IMR-90 (cell line): Measurements from ENCODE around the gene FLOT2. TPM values are rescaled to one million over a fixed set of nuclear protein-coding genes. Genes with fewer than 3 reads are reported as not detected.

Experiments
- ATAC-seq: fragments of 200-7000 bp; cut with Tn5 transposase; 2 replicates; pipeline ENCODE4 v1.9.1; 2020; ENCODE audit warnings: low read depth, mild to moderate bottlenecking, moderate library complexity
- BruUV-seq: library from RNA; stranded (reverse); fragments of 400-500 nt; replicated peaks from 2 replicates; lab custom pipeline; 2021; lab: Mats Ljungman, UMichigan
- CTCF ChIA-PET: fragments of 300-600 bp; formaldehyde crosslinking; extraction: SDS; loops from one replicate; lab custom pipeline; 2021; ENCODE audit warnings: antibody characterized with exemption; lab: Yijun Ruan, JAX
- POLR2A ChIA-PET: fragments of 300-600 bp; sonication (Branson Sonifier 250); formaldehyde crosslinking; loops from one replicate; lab custom pipeline; 2022; ENCODE audit warnings: antibody characterized with exemption; ENCODE audit not compliant: unreplicated experiment; lab: Charles Lee
- DNase-seq: peaks from one replicate; pipeline ENCODE4 v3.0.0; 2013
- H2AFZ ChIP-seq: replicated peaks from 2 replicates; pipeline ENCODE3; 2013; ENCODE audit warnings: low read length, mild to moderate bottlenecking; ENCODE audit not compliant: poor library complexity
- H2AK5ac ChIP-seq: 2 replicates; pipeline ENCODE4 v1.6.1; 2013; ENCODE audit warnings: low read depth, low read length, inconsistent platforms
- H2AK9ac ChIP-seq: replicated peaks from 2 replicates; pipeline ENCODE3; 2013; ENCODE audit warnings: mild to moderate bottlenecking, low read depth, low read length, moderate library complexity; ENCODE audit not compliant: poor library complexity
- H2BK120ac ChIP-seq: 2 replicates; pipeline ENCODE4 v1.6.1; 2013; ENCODE audit warnings: low read depth, low read length, inconsistent platforms
- H2BK15ac ChIP-seq: 3 replicates; pipeline ENCODE4 v1.6.1; 2013; ENCODE audit warnings: low read depth, low read length, inconsistent platforms
- H2BK20ac ChIP-seq: 2 replicates; pipeline ENCODE4 v1.6.1; 2013; ENCODE audit warnings: low read depth, mild to moderate bottlenecking, inconsistent platforms, low read length, moderate library complexity
- H2BK5ac ChIP-seq: 2 replicates; pipeline ENCODE4 v1.6.1; 2013; ENCODE audit warnings: mild to moderate bottlenecking, low read depth, low read length, inconsistent platforms; ENCODE audit not compliant: poor library complexity, severe bottlenecking
- H3K14ac ChIP-seq: replicated peaks from 2 replicates; pipeline ENCODE4 v1.6.1; 2013; ENCODE audit warnings: low read depth, low read length, inconsistent platforms
- H3K18ac ChIP-seq: 2 replicates; pipeline ENCODE4 v1.6.1; 2013; ENCODE audit warnings: low read depth, low read length, control low read depth
- H3K23ac ChIP-seq: 2 replicates; pipeline ENCODE4 v1.6.1; 2013; ENCODE audit warnings: low read depth, low read length, inconsistent platforms
- H3K27ac ChIP-seq: 2 replicates; pipeline ENCODE4 v1.5.1; 2013; ENCODE audit warnings: mild to moderate bottlenecking, control low read depth, low read length; ENCODE audit not compliant: insufficient read depth
- H3K27me3 ChIP-seq: 2 replicates; pipeline ENCODE4 v1.6.1; 2013; ENCODE audit warnings: low read length; ENCODE audit not compliant: control insufficient read depth, insufficient read depth
- H3K36me3 ChIP-seq: 2 replicates; pipeline ENCODE4 v1.6.1; 2013; ENCODE audit warnings: low read length, mixed read lengths; ENCODE audit not compliant: control insufficient read depth, insufficient read depth
- H3K4ac ChIP-seq: 2 replicates; pipeline ENCODE4 v1.6.1; 2013; ENCODE audit warnings: low read depth, low read length, inconsistent platforms
- H3K4me1 ChIP-seq: 2 replicates; pipeline ENCODE4 v1.6.1; 2013; ENCODE audit warnings: low read length, mixed read lengths; ENCODE audit not compliant: control insufficient read depth, insufficient read depth
- H3K4me2 ChIP-seq: 2 replicates; pipeline ENCODE4 v1.6.1; 2013; ENCODE audit warnings: low read depth, mild to moderate bottlenecking, control low read depth, low read length, moderate library complexity
- H3K4me3 ChIP-seq: 2 replicates; pipeline ENCODE4 v1.5.1; 2013; ENCODE audit warnings: low read depth, mild to moderate bottlenecking, control low read depth, low read length, moderate library complexity; ENCODE audit not compliant: insufficient read depth
- H3K56ac ChIP-seq: 2 replicates; pipeline ENCODE4 v1.6.1; 2013; ENCODE audit warnings: low read length, inconsistent platforms; ENCODE audit not compliant: insufficient read depth; ENCODE audit errors: extremely low read depth
- H3K79me1 ChIP-seq, 2 experiments: 2 replicates each; pipeline ENCODE4 v1.6.1; 2013; ENCODE audit warnings: low read length in 2 of 2, inconsistent platforms in 1 of 2, low read depth in 1 of 2
- H3K9ac ChIP-seq: 2 replicates; pipeline ENCODE4 v1.6.1; 2013; ENCODE audit warnings: low read depth, low read length, control low read depth
- H3K9me1 ChIP-seq: 2 replicates; pipeline ENCODE4 v1.6.1; 2013; ENCODE audit warnings: low read length, inconsistent platforms; ENCODE audit not compliant: insufficient read depth
- H3K9me3 ChIP-seq: 2 replicates; pipeline ENCODE4 v1.6.1; 2013; ENCODE audit warnings: low read length; ENCODE audit not compliant: control insufficient read depth, insufficient read depth
- H4K20me1 ChIP-seq: 2 replicates; pipeline ENCODE4 v1.6.1; 2013; ENCODE audit warnings: low read length, inconsistent platforms; ENCODE audit not compliant: insufficient read depth
- H4K5ac ChIP-seq: 2 replicates; pipeline ENCODE4 v1.6.1; 2013; ENCODE audit warnings: mild to moderate bottlenecking, low read depth, low read length, control low read depth
- H4K8ac ChIP-seq, 2 experiments: 2 replicates each; pipeline ENCODE4 v1.6.1; 2013; ENCODE audit warnings: low read depth in 2 of 2, low read length in 2 of 2, control low read depth in 1 of 2, inconsistent platforms in 1 of 2
- H4K91ac ChIP-seq: 2 replicates; pipeline ENCODE4 v1.6.1; 2013; ENCODE audit warnings: low read depth, low read length, inconsistent platforms; ENCODE audit not compliant: insufficient read depth
- BHLHE40 ChIP-seq: fragments of 150-350 bp; IDR thresholded peaks from 2 replicates; pipeline ENCODE4 v1.6.1; 2016; ENCODE audit warnings: mild to moderate bottlenecking, low read depth, low read length
- CEBPB ChIP-seq: IDR thresholded peaks from 2 replicates; pipeline ENCODE4 v1.6.1; 2012; ENCODE audit warnings: low read depth, low read length, improper control_type of control experiment
- CHD1 ChIP-seq: IDR thresholded peaks from 2 replicates; pipeline ENCODE4 v1.6.1; 2012; ENCODE audit warnings: low read depth, low read length, improper control_type of control experiment
- CTCF ChIP-seq: conservative IDR thresholded peaks from 2 replicates; pipeline ENCODE4 v1.5.1; 2012; ENCODE audit warnings: mild to moderate bottlenecking, low read depth, low read length, improper control_type of control experiment
- FOS ChIP-seq: fragments of 150-350 bp; IDR thresholded peaks from 2 replicates; pipeline ENCODE4 v1.6.1; 2016; ENCODE audit warnings: low read depth, low read length
- MAFK ChIP-seq: IDR thresholded peaks from 2 replicates; pipeline ENCODE4 v1.6.1; 2012; ENCODE audit warnings: low read depth, low read length, improper control_type of control experiment
- MAZ ChIP-seq: IDR thresholded peaks from 2 replicates; pipeline ENCODE4 v1.6.1; 2012; ENCODE audit warnings: low read depth, mild to moderate bottlenecking, low read length, improper control_type of control experiment, moderate library complexity, borderline replicate concordance
- MXI1 ChIP-seq: IDR thresholded peaks from 2 replicates; pipeline ENCODE4 v1.6.1; 2012; ENCODE audit warnings: low read depth, mild to moderate bottlenecking, low read length, moderate library complexity, borderline replicate concordance
- NFE2L2 ChIP-seq: fragments of 150-350 bp; IDR thresholded peaks from 2 replicates; pipeline ENCODE4 v1.6.1; 2016; ENCODE audit warnings: low read depth, mild to moderate bottlenecking, low read length
- POLR2A ChIP-seq: IDR thresholded peaks from 2 replicates; pipeline ENCODE4 v1.6.1; 2012; ENCODE audit warnings: mild to moderate bottlenecking, low read depth, low read length
- RAD21 ChIP-seq: IDR thresholded peaks from 2 replicates; pipeline ENCODE4 v1.6.1; 2012; ENCODE audit warnings: low read length, improper control_type of control experiment
- RCOR1 ChIP-seq: IDR thresholded peaks from 2 replicates; pipeline ENCODE4 v1.6.1; 2012; ENCODE audit warnings: mild to moderate bottlenecking, low read length, improper control_type of control experiment; ENCODE audit not compliant: insufficient replicate concordance
- RFX5 ChIP-seq: IDR thresholded peaks from 2 replicates; pipeline ENCODE4 v1.8.0; 2012; ENCODE audit warnings: low read depth, mild to moderate bottlenecking, low read length, moderate library complexity
- SMC3 ChIP-seq: fragments of 150-350 bp; IDR thresholded peaks from 2 replicates; pipeline ENCODE4 v1.6.1; 2016; ENCODE audit warnings: low read depth, mild to moderate bottlenecking, antibody characterized with exemption, low read length, moderate library complexity
- USF2 ChIP-seq: fragments of 150-350 bp; IDR thresholded peaks from 2 replicates; pipeline ENCODE4 v1.6.1; 2017; ENCODE audit warnings: mild to moderate bottlenecking, antibody characterized with exemption, low read length, low read depth
- WGBS, 2 experiments: methylation state at CpG; one replicate each; pipeline versions ENCODE4 v1.1.5 to v1.1.7; 2013; ENCODE audit warnings: missing lambda C conversion rate in 2 of 2; ENCODE audit not compliant: insufficient read length in 1 of 2; ENCODE audit errors: extremely low coverage in 2 of 2; 5-methylcytosine and 5-hydroxymethylcytosine counted together
- dilution Hi-C: fragments of 300-500 bp; cut with HindIII; formaldehyde crosslinking; loops from one replicate; pipeline ENCODE4 v1.14.3; 2018; ENCODE audit warnings: low sequenced_read_pairs; ENCODE audit not compliant: unreplicated experiment
- in situ Hi-C: fragments of 300-500 bp; cut with MboI; formaldehyde crosslinking; loops from 3 replicates; pipeline ENCODE4 v1.14.3; 2019; ENCODE audit warnings: low sequenced_read_pairs, inconsistent platforms, mixed read lengths
- intact Hi-C: fragments of 100-400 bp; cut with micrococcal nuclease; formaldehyde crosslinking; loops from 2 replicates; pipeline ENCODE4 v1.10.0; 2022
- polyA plus RNA-seq, 3 experiments: library from polyadenylated mRNA; depleted of rRNA; stranded (reverse); fragments of >200 nt; gene quantifications; 2 replicates each; pipeline ENCODE4 v1.2.3, GENCODE V29; 2012; ENCODE audit warnings: low replicate concordance in 1 of 3
- total RNA-seq: library from RNA; depleted of rRNA; stranded (reverse); fragments of >200 nt; gene quantifications from 2 replicates; pipeline ENCODE4 v1.2.3, GENCODE V29; 2012
- TF ChIP-seq, protein P1 (sequence below): fragments of 150-350 bp; IDR thresholded peaks from 2 replicates; pipeline ENCODE4 v1.6.1; 2016; ENCODE audit warnings: low read depth, mild to moderate bottlenecking, low read length, moderate library complexity, borderline replicate concordance

Gene FLOT2
- total and polyA plus RNA-seq, 2 of the 4 experiments (the other 2 are of a cell fraction), result 19.7 to 67.9 TPM

DNA sequence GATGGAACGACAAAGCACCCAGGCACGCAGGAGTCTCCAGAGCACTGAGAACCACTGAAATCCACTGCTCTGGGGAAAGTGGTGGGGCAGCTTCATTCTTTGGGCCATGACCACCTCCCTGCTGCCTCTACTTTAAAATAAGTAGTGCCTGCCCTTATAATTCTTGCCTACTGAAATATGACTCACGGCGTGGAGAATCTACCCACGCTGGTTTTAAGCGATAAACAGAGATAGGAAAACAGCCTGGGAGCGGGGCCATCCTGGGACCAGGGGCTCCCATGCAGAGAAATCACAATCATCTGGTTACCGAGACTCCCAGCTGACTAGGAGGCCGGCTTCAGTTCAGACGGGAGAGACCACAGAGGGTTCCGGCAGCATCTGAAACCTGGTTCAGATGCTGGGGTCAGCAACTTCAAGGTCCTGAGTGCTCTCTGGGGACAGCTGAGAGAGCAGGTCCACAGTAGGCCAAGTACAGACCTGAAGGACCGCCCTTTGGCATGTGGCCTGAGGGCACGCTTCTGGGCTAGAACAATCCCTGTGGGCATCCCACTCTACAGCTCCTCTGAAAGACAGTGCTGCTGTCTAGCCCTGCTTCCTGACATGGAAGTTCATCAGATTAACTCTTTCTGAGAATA is 14.0 kb upstream of the FLOT2 start:
- Histone ChIP-seq H2AK9ac (no peak overlapping the region), H2BK120ac (no peak overlapping the region), H3K14ac (no peak overlapping the region), H2BK5ac (no peak overlapping the region), H3K56ac (no peak overlapping the region), H4K8ac (no peak overlapping the region), H4K20me1 (peaks cover 41% of the 10 kb centered on the region; the same call in 1 of the 2 replicates), H3K4me3 (no peak overlapping the region), H3K4ac (no peak overlapping the region), H3K4me2 (no peak overlapping the region), H3K9ac (no peak overlapping the region), H3K18ac (no peak overlapping the region), H3K23ac (no peak overlapping the region), H4K5ac (no peak overlapping the region), H2BK20ac (no peak overlapping the region), H3K36me3 (peaks cover 75% of the 10 kb centered on the region), H3K9me3 (no peaks in the 10 kb centered on the region), H3K27ac (no peak overlapping the region), H3K9me1 (peaks cover 10% of the 10 kb centered on the region), H2AK5ac (no peak overlapping the region), H3K27me3 (no peaks in the 10 kb centered on the region), H2BK15ac (no peak overlapping the region), H4K91ac (no peak overlapping the region), H3K79me1 (peaks cover 20 to 66% of the 10 kb centered on the region in 2 experiments), H2AFZ (no peak overlapping the region), H3K4me1 (peaks cover 20% of the 10 kb centered on the region)
- TF ChIP-seq RCOR1 (no peak), MAZ (no peak), MAFK (no peak), SMC3 (no peak), BHLHE40 (no peak), POLR2A (no peak), RAD21 (no peak), USF2 (no peak), NFE2L2 (no peak), CEBPB (no peak), CTCF (no peak), CHD1 (no peak), FOS (no peak), RFX5 (no peak), MXI1 (no peak)
- TF ChIP-seq, protein P1, sequence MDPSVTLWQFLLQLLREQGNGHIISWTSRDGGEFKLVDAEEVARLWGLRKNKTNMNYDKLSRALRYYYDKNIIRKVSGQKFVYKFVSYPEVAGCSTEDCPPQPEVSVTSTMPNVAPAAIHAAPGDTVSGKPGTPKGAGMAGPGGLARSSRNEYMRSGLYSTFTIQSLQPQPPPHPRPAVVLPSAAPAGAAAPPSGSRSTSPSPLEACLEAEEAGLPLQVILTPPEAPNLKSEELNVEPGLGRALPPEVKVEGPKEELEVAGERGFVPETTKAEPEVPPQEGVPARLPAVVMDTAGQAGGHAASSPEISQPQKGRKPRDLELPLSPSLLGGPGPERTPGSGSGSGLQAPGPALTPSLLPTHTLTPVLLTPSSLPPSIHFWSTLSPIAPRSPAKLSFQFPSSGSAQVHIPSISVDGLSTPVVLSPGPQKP, result no peak
- WGBS, 2 experiments, result 88% methylated on average over 8 of the region's 13 CpGs; no CpG with 5 or more reads in 1 of the 2 experiments
- dilution Hi-C loops (no loop called here), intact Hi-C loops (no loop called here), in situ Hi-C loops (no loop called here)
- no TSS peak for BruUV-seq
- DNase-seq (no peak), ATAC-seq (no peak)
- CTCF ChIA-PET, result no interaction called here
- POLR2A ChIA-PET, result no interaction called here
